NT2/D1 (cell line): Measurements from ENCODE around the gene NRIP1.

Experiments used
- DNase-seq: peaks from one replicate; pipeline ENCODE4 v3.0.0-alpha.2; 2011; ENCODE audit warnings: low read depth, low spot score
- H3K27me3 ChIP-seq: 2 replicates; pipeline ENCODE4 v1.6.0; 2011; ENCODE audit warnings: mild to moderate bottlenecking; ENCODE audit not compliant: insufficient read length, insufficient read depth
- H3K36me3 ChIP-seq: 2 replicates; pipeline ENCODE4 v1.6.1; 2011; ENCODE audit warnings: mild to moderate bottlenecking, low read length, mixed read lengths; ENCODE audit not compliant: insufficient read depth, insufficient read length
- H3K4me1 ChIP-seq: 2 replicates; pipeline ENCODE4 v1.5.1; 2011; ENCODE audit not compliant: insufficient read depth, insufficient read length
- H3K4me3 ChIP-seq: 2 replicates; pipeline ENCODE4 v1.5.1; 2011; ENCODE audit warnings: low read depth; ENCODE audit not compliant: insufficient read length
- H3K9ac ChIP-seq: 2 replicates; pipeline ENCODE4 v1.6.0; 2011; ENCODE audit warnings: low read depth; ENCODE audit not compliant: insufficient read length
- H3K9me3 ChIP-seq: 2 replicates; pipeline ENCODE4 v1.5.1; 2011; ENCODE audit warnings: mild to moderate bottlenecking, low read length; ENCODE audit not compliant: insufficient read depth
- SUZ12 ChIP-seq: IDR thresholded peaks from 2 replicates; pipeline ENCODE4 v1.6.1; 2011; ENCODE audit not compliant: insufficient read length, insufficient read depth; ENCODE audit errors: extremely low read depth
- YY1 ChIP-seq: IDR thresholded peaks from 2 replicates; pipeline ENCODE4 v1.6.1; 2011; ENCODE audit not compliant: insufficient read length, insufficient read depth
- ZNF274 ChIP-seq: IDR thresholded peaks from 2 replicates; pipeline ENCODE4 v1.6.1; 2011; ENCODE audit warnings: mild to moderate bottlenecking, low read depth, low read length

The NRIP1 gene

DNA sequence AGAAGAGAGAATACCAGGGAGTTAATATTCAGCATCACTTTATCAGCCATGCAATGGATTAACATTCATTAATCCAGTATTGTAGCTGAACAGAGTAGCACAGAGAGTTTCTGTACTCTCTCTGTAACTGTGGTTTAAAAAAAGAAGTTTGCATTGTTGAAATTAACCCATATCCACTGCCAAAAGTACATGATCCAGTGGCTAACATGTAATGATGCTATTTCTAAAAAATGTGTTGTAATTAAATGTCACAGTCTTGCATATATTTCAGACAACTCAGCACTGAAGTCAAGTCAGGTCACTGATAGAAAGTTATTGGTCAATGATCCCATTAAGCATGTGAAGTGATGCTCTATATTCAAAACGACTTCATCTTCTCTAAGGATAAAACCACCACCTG, 141.3 kb downstream of the NRIP1 start:
- no peak for DNase-seq
- no peaks in the 10 kb centered on the region for H3K27me3 ChIP-seq
- no peak overlapping the region for H3K9ac ChIP-seq
- H3K9me3 ChIP-seq: peaks cover 12% of the 10 kb centered on the region; the same call in 1 of the 2 replicates
- TF ChIP-seq SUZ12 (no peak), YY1 (no peak), ZNF274 (no peak)
- no peaks in the 10 kb centered on the region for H3K36me3 ChIP-seq
- H3K4me3 ChIP-seq: no peak overlapping the region
- no peaks in the 10 kb centered on the region for H3K4me1 ChIP-seq

DNA sequence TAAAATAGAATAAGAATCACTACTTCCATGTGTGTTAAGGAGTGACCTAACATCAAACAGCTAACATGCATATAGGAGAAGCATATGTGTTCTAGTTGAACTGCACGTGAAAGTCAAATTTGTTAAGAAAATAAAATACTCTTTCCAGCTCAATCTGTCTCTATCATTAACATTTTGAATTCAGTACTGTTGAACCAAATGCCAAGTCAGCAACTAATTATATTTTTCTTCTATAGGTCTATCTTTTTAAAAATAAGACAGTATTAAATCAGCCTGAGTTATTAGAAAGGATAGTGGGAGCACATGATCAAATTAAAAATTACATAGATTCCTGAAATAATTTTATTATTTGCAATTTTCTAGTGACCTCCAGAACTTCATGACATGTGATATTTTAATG, 141.8 kb downstream of the NRIP1 start:
- TF ChIP-seq ZNF274: no peak
- TF ChIP-seq YY1: no peak
- no peak for TF ChIP-seq SUZ12
- Histone ChIP-seq H3K27me3 (no peaks in the 10 kb centered on the region), H3K36me3 (no peaks in the 10 kb centered on the region), H3K9ac (no peak overlapping the region), H3K4me1 (no peaks in the 10 kb centered on the region), H3K4me3 (no peak overlapping the region), H3K9me3 (peaks cover 12% of the 10 kb centered on the region; the same call in 1 of the 2 replicates)
- no peak for DNase-seq

DNA sequence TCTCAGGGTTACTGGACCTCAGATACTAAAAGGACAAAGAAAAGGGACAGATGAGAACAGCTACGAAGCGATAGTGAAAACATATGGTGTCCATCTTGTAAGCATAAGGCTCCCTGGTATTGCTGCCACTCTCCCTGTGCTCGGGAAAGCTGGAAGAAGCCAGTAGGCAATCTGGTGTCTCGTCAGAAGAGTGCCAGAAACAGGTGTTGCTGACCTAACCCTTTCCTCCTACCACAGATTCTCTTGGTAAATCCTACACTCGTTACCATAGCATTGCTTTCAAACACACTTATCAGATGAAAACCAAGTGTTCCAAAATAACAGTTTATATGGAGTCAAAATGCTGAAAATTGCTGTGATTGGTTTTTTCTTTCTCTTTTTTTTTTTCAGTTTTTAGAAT, 146.3 kb downstream of the NRIP1 start:
- Histone ChIP-seq H3K27me3 (no peaks in the 10 kb centered on the region), H3K9me3 (no peaks in the 10 kb centered on the region), H3K4me3 (no peak overlapping the region), H3K36me3 (no peaks in the 10 kb centered on the region), H3K4me1 (peaks cover 3% of the 10 kb centered on the region), H3K9ac (no peak overlapping the region)
- TF ChIP-seq YY1: no peak
- TF ChIP-seq ZNF274: no peak
- no peak for TF ChIP-seq SUZ12
- DNase-seq: no peak

DNA sequence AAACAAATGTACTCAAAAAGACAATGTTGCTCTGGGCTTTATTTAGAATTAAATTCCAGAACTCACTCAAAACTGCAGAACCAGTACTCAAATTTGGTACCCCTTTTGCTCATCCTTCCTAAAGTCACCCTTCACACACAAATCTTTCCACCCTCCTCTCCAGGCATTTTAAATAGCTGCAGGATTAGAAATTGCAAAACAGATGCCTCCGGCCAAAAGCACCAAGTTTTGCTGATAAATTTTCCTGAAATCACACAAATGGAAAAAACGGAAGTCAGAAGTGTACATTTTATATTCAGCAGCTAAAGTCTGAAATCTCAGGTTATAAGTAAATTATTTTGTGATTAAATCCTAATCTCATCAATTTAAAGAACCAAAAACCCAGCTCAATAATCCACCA, 147.0 kb downstream of the NRIP1 start:
- Histone ChIP-seq H3K9me3 (no peaks in the 10 kb centered on the region), H3K36me3 (no peaks in the 10 kb centered on the region), H3K27me3 (no peaks in the 10 kb centered on the region), H3K9ac (no peak overlapping the region), H3K4me3 (no peak overlapping the region), H3K4me1 (peaks cover 3% of the 10 kb centered on the region)
- no peak for TF ChIP-seq YY1
- no peak for TF ChIP-seq ZNF274
- TF ChIP-seq SUZ12: no peak
- DNase-seq: no peak

GRCh38 chr21:14916676-14917141, 148.1 kb downstream of the NRIP1 start:
- no peak overlapping the region for H3K4me3 ChIP-seq
- no peak for TF ChIP-seq SUZ12
- TF ChIP-seq ZNF274: no peak
- TF ChIP-seq YY1: no peak
- no peak for DNase-seq
- peaks cover 3% of the 10 kb centered on the region for H3K4me1 ChIP-seq
- no peaks in the 10 kb centered on the region for H3K36me3 ChIP-seq
- no peak overlapping the region for H3K9ac ChIP-seq
- 0 out of 2 replicates have a peak, but pooled peaks cover 5% of the 10 kb centered on the region for H3K9me3 ChIP-seq
- H3K27me3 ChIP-seq: no peaks in the 10 kb centered on the region

DNA sequence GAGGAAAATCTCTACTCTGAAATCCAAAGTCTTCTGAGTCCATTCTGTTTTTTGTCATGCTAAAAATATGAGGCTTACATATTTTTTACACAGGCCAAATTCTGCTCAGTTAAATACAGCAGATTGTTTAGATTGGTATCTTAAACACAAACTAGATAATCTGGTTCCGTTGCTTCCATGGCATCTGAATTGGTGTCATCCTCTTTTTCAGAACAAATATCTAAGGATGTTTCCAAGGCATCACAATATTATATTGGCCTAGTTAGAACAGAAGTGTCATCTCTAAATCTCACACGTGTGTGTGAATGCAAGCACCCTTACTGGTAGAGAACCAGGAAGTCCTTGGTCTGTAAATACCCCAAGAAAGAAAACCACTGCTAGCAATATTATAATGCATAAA, 151.2 kb downstream of the NRIP1 start:
- H3K36me3 ChIP-seq: no peaks in the 10 kb centered on the region
- no peak for TF ChIP-seq YY1
- TF ChIP-seq ZNF274: no peak
- no peak for TF ChIP-seq SUZ12
- peaks cover 5% of the 10 kb centered on the region; the same call in 1 of the 2 replicates for H3K9me3 ChIP-seq
- H3K4me1 ChIP-seq: peaks cover 3% of the 10 kb centered on the region
- no peak for DNase-seq
- no peak overlapping the region for H3K9ac ChIP-seq
- H3K4me3 ChIP-seq: no peak overlapping the region
- no peaks in the 10 kb centered on the region for H3K27me3 ChIP-seq

- TF ChIP-seq YY1 (no peak), SUZ12 (no peak), ZNF274 (no peak)
- no peaks in the 10 kb centered on the region for H3K27me3 ChIP-seq
- no peak overlapping the region for H3K4me3 ChIP-seq
- H3K4me1 ChIP-seq: no peaks in the 10 kb centered on the region
- no peak for DNase-seq
- no peak overlapping the region for H3K9ac ChIP-seq
- no peaks in the 10 kb centered on the region for H3K36me3 ChIP-seq
- H3K9me3 ChIP-seq: peaks cover 5% of the 10 kb centered on the region; the same call in 1 of the 2 replicates
These were observed 153.4 kb downstream of the NRIP1 start for GRCh38 chr21:14911351-14911750.
